Neural cell (in vitro differentiated cells): Measurements from ENCODE around the gene PPIL4. TPM values are rescaled to one million over a fixed set of nuclear protein-coding genes. Genes with fewer than 3 reads are reported as not detected.

ENCODE experiments used
- H2AFZ ChIP-seq: fragments of 200-600, 300-800 bp; sonication (generic), shearing (Covaris generic); 2 replicates; pipeline ENCODE4 v1.6.0; 2014; ENCODE audit warnings: low read depth, mild to moderate bottlenecking, antibody characterized with exemption, low read length, moderate library complexity
- H3F3A ChIP-seq: fragments of 200-600 bp; shearing (Covaris generic); 2 replicates; pipeline ENCODE4 v1.6.1; 2016; ENCODE audit warnings: mild to moderate bottlenecking, moderate library complexity, mixed read lengths, antibody characterized with exemption, low read length; ENCODE audit not compliant: insufficient read depth, poor library complexity, severe bottlenecking
- H3K27ac ChIP-seq: fragments of 200-600, 300-800 bp; sonication (generic), shearing (Covaris generic); 2 replicates; pipeline ENCODE4 v1.5.1; 2014; ENCODE audit warnings: mild to moderate bottlenecking, low read length, moderate library complexity
- H3K27me3 ChIP-seq: fragments of 300-800, 200-600 bp; sonication (generic), shearing (Covaris generic); 2 replicates; pipeline ENCODE4 v1.6.0; 2014; ENCODE audit warnings: mild to moderate bottlenecking, low read depth, low read length, moderate library complexity; ENCODE audit not compliant: insufficient read depth
- H3K36me3 ChIP-seq: fragments of 300-800, 200-600 bp; sonication (generic), shearing (Covaris generic); 2 replicates; pipeline ENCODE4 v1.5.1; 2014; ENCODE audit warnings: mild to moderate bottlenecking, antibody characterized with exemption, low read length, moderate library complexity; ENCODE audit not compliant: insufficient read depth
- H3K4me2 ChIP-seq: fragments of 300-800, 200-600 bp; sonication (generic), shearing (Covaris generic); 2 replicates; pipeline ENCODE4 v1.6.0; 2014; ENCODE audit warnings: mild to moderate bottlenecking, low read length
- H3K4me3 ChIP-seq: fragments of 300-800, 200-600 bp; sonication (generic), shearing (Covaris generic); 2 replicates; pipeline ENCODE4 v1.5.1; 2014; ENCODE audit warnings: mild to moderate bottlenecking, low read length, moderate library complexity
- H3K79me2 ChIP-seq: fragments of 200-600 bp; shearing (Covaris generic); replicated peaks from 2 replicates; pipeline ENCODE4 v1.6.0; 2014; ENCODE audit warnings: mild to moderate bottlenecking, low read length, moderate library complexity; ENCODE audit not compliant: insufficient read depth
- H3K9ac ChIP-seq: fragments of 300-800, 200-600 bp; sonication (generic), shearing (Covaris generic); 2 replicates; pipeline ENCODE4 v1.6.1; 2016; ENCODE audit warnings: mild to moderate bottlenecking, low read length, mixed read lengths
- H3K9me2 ChIP-seq: fragments of 200-600 bp; shearing (Covaris generic); 2 replicates; pipeline ENCODE4 v1.6.1; 2016; ENCODE audit warnings: mild to moderate bottlenecking, low read length, mixed read lengths; ENCODE audit not compliant: insufficient read depth
- H3K9me3 ChIP-seq: fragments of 200-600, 300-800 bp; sonication (generic), shearing (Covaris generic); 2 replicates; pipeline ENCODE4 v1.6.1; 2016; ENCODE audit warnings: mild to moderate bottlenecking, mixed run types, low read length, moderate library complexity, mixed read lengths
- H4K20me1 ChIP-seq: fragments of 200-600 bp; shearing (Covaris generic); 2 replicates; pipeline ENCODE4 v1.6.1; 2016; ENCODE audit warnings: mild to moderate bottlenecking, mixed run types; ENCODE audit not compliant: insufficient read depth
- CTCF ChIP-seq: fragments of 450-650 bp; IDR thresholded peaks from 2 replicates; pipeline ENCODE4 v1.5.1; 2014; ENCODE audit warnings: antibody characterized with exemption, mild to moderate bottlenecking, moderate library complexity; ENCODE audit not compliant: poor library complexity, severe bottlenecking
- EP300 ChIP-seq: fragments of 450-650 bp; conservative IDR thresholded peaks from 2 replicates; pipeline ENCODE4 v1.6.1; 2014; ENCODE audit warnings: antibody characterized with exemption, mild to moderate bottlenecking, moderate library complexity; ENCODE audit not compliant: poor library complexity, severe bottlenecking
- EZH2 ChIP-seq: fragments of 200-600, 300-800 bp; shearing (Covaris generic), sonication (generic); IDR thresholded peaks from 2 replicates; pipeline ENCODE4 v1.6.1; 2014; ENCODE audit warnings: antibody characterized with exemption, low read length, borderline replicate concordance, mild to moderate bottlenecking; ENCODE audit not compliant: insufficient read depth, poor library complexity, severe bottlenecking
- MXI1 ChIP-seq: fragments of 450-650 bp; conservative IDR thresholded peaks from 2 replicates; pipeline ENCODE4 v1.6.1; 2014; ENCODE audit warnings: antibody characterized with exemption, mild to moderate bottlenecking; ENCODE audit not compliant: poor library complexity, severe bottlenecking
- POLR2AphosphoS5 ChIP-seq: IDR thresholded peaks from 2 replicates; pipeline ENCODE4 v1.6.1; 2012
- RAD21 ChIP-seq: fragments of 450-650 bp; conservative IDR thresholded peaks from 2 replicates; pipeline ENCODE4 v1.6.1; 2014; ENCODE audit warnings: antibody characterized with exemption, mild to moderate bottlenecking, moderate library complexity
- SMC3 ChIP-seq: fragments of 450-650 bp; conservative IDR thresholded peaks from 2 replicates; pipeline ENCODE4 v1.6.1; 2014; ENCODE audit warnings: antibody characterized with exemption, mild to moderate bottlenecking, moderate library complexity; ENCODE audit not compliant: poor library complexity
- TAF1 ChIP-seq: IDR thresholded peaks from 2 replicates; pipeline ENCODE4 v1.6.1; 2012; ENCODE audit warnings: low read depth
- polyA plus RNA-seq: library from polyadenylated mRNA; depleted of rRNA; stranded (reverse); fragments of >200 nt; gene quantifications from 2 replicates; pipeline ENCODE4 v1.2.3, GENCODE V29; 2014
- TF ChIP-seq, protein P1 (sequence below): IDR thresholded peaks from 2 replicates; pipeline ENCODE4 v1.6.1; 2012; ENCODE audit warnings: borderline replicate concordance

PPIL4 gene
- polyA plus RNA-seq, 1 donor from 2014 or later = 57.2 TPM

- TF ChIP-seq, protein P1, sequence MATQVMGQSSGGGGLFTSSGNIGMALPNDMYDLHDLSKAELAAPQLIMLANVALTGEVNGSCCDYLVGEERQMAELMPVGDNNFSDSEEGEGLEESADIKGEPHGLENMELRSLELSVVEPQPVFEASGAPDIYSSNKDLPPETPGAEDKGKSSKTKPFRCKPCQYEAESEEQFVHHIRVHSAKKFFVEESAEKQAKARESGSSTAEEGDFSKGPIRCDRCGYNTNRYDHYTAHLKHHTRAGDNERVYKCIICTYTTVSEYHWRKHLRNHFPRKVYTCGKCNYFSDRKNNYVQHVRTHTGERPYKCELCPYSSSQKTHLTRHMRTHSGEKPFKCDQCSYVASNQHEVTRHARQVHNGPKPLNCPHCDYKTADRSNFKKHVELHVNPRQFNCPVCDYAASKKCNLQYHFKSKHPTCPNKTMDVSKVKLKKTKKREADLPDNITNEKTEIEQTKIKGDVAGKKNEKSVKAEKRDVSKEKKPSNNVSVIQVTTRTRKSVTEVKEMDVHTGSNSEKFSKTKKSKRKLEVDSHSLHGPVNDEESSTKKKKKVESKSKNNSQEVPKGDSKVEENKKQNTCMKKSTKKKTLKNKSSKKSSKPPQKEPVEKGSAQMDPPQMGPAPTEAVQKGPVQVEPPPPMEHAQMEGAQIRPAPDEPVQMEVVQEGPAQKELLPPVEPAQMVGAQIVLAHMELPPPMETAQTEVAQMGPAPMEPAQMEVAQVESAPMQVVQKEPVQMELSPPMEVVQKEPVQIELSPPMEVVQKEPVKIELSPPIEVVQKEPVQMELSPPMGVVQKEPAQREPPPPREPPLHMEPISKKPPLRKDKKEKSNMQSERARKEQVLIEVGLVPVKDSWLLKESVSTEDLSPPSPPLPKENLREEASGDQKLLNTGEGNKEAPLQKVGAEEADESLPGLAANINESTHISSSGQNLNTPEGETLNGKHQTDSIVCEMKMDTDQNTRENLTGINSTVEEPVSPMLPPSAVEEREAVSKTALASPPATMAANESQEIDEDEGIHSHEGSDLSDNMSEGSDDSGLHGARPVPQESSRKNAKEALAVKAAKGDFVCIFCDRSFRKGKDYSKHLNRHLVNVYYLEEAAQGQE = no peak
- no peak for TF ChIP-seq RAD21
These were observed 11.1 kb downstream of the PPIL4 start (continued) for GRCh38 chr6:149534742-149535141.

DNA sequence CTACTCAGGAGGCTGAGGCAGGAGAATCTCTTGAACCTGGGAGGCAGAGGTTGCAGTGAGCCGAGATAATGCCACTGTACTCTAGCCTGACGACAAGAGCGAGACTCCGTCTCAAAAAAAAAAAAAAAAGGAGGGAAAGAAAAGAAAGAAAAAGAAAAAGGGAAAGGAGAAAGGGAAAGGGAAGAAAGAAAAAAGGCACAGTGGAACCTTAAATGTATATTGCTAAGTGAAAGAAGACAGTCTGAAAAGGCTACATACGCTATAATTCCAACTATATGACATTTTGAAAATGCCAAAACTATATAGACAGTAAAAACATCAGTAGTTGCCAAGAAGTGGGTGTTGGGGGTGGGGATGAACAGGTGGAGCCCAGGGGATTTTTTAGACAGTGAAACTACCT lies 16.2 kb downstream of the PPIL4 start:
- H3F3A ChIP-seq = no peaks in the 10 kb centered on the region
- no peaks in the 10 kb centered on the region for H3K27me3 ChIP-seq
- H3K9me3 ChIP-seq = no peaks in the 10 kb centered on the region
- no peak overlapping the region for H3K4me2 ChIP-seq
- H2AFZ ChIP-seq = no peak overlapping the region
- H3K79me2 ChIP-seq = no peaks in the 10 kb centered on the region
- no peak overlapping the region for H3K4me3 ChIP-seq
- no peaks in the 10 kb centered on the region for H3K9me2 ChIP-seq
- no peak overlapping the region for H3K27ac ChIP-seq
- no peak overlapping the region for H3K9ac ChIP-seq
- no peaks in the 10 kb centered on the region for H4K20me1 ChIP-seq
- TF ChIP-seq EP300 (no peak), CTCF (no peak), EZH2 (no peak), MXI1 (no peak), SMC3 (no peak), TAF1 (no peak), POLR2AphosphoS5 (no peak), RAD21 (no peak)
- TF ChIP-seq, protein P1 = no peak
- peaks cover 12% of the 10 kb centered on the region for H3K36me3 ChIP-seq
